NCI-H460 (cell line): ENCODE results near the gene BRD7. TPM values are rescaled to one million over a fixed set of nuclear protein-coding genes. Genes with fewer than 3 reads are reported as not detected.

ENCODE experiments used
- DNase-seq: peaks from one replicate; pipeline ENCODE4 v3.0.0-alpha.2; 2016; ENCODE audit warnings: low read depth; ENCODE audit errors: extremely low read depth
- total RNA-seq: library from RNA; depleted of rRNA; stranded (reverse); fragments of >200 nt; shearing (Covaris generic); gene quantifications from 2 replicates; pipeline ENCODE4 v1.2.3, GENCODE V29; 2014

Gene BRD7
- total RNA-seq, 1 experiment from 2014 or later, result 78.0 TPM

GRCh38 chr16:50305441-50306061 lies 63.2 kb downstream of the BRD7 start:
- no peak for DNase-seq

GRCh38 chr16:50304467-50305440 lies 64.0 kb downstream of the BRD7 start:
- DNase-seq, result no peak

- peak; percentile 9 for DNase-seq
Observed at GRCh38 chr16:50303605-50304466, 65.0 kb downstream of the BRD7 start.

GRCh38 chr16:50303041-50303604 lies 65.7 kb downstream of the BRD7 start:
- DNase-seq, result no peak

DNA sequence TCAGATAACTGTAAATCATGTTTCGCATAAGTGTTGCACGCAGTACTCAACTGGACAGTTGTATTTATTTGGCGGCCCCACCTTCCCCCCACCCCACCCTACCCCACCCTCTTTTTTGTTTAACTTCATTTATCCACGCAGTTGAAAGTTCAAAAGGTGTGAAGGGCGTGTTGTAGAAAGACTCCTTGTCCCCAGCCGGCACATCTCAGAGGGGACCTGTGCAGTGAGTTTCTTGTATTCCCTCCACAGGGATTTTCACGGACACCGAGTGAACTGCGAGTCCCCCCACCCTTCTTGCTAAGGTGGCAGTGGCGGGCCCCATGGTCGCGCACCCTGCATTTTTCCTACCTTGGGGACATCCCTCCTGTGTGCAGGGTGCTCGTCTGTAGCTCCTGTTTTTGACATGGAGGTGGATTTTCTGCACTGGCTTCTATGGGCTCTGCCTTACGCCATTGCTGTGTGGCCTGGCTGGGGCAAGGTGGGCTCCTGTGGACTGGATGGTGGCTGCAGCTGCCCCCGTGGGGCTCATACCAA lies 66.2 kb downstream of the BRD7 start:
- DNase-seq, result no peak

DNA sequence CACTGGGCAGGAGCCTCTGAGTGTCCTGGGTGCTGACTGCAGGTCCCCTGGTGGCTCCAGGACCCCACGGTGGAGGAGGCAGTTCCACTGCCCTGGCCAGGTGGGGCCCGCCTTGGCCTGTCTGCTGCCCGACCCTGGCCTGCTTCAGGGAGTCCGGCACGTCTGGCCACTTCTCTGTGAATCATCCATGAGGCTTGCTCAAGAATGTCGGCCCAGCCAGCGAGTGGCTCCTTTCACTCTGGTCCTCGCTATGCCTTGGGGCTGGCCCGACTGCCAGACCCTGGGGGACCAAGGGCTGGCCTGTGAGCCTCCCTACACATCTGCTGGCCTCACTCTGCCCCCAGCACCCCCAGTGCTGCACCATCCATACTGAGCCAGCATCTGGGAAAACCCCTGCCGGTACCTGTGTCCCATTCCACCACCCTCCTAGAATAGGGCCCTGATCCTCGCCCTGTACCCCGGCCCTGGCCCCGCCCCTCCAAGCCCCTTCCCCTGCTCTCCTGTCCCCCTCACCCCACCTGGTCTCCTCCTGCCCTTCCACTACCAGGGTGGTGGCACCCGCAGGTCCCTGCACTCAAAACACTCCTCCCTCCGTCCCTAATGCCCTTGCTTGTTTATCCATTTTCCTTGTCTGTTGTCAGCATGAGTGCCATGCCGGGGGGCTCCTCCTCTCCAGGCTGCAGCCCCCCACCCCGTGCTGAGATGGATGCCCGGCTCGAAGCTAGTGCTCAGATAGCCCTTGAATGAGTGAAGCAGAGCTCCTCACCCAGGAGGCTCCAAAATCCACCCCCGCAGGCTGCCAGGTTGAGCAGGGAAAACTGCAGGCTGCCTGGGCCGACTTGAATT lies 66.9 kb downstream of the BRD7 start:
- DNase-seq, result no peak

GRCh38 chr16:50300942-50301625 lies 67.7 kb downstream of the BRD7 start:
- DNase-seq, result no peak

GRCh38 chr16:50299508-50300105 lies 69.2 kb downstream of the BRD7 start:
- DNase-seq, result no peak

GRCh38 chr16:50298591-50299507 lies 69.9 kb downstream of the BRD7 start:
- no peak for DNase-seq

DNA sequence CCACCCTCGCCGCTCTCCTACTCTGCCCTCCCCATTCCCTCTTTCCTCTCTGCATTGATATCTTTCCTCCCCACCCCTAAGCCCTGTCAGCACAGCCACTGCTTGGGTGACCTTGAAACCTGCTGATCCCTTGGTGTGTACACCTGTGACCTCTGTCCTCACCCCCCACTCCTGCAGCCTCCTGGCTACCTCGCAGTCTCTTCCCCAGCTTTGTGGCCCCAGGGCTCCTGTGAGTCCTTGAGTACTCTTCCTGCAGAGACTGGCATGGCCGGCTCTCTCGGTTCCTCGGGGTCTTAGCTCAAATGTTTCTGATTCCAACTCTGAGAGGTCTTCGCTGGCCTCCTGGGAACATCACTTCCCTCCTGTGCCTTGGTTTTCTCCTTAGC lies 70.7 kb downstream of the BRD7 start:
- no peak for DNase-seq

DNA sequence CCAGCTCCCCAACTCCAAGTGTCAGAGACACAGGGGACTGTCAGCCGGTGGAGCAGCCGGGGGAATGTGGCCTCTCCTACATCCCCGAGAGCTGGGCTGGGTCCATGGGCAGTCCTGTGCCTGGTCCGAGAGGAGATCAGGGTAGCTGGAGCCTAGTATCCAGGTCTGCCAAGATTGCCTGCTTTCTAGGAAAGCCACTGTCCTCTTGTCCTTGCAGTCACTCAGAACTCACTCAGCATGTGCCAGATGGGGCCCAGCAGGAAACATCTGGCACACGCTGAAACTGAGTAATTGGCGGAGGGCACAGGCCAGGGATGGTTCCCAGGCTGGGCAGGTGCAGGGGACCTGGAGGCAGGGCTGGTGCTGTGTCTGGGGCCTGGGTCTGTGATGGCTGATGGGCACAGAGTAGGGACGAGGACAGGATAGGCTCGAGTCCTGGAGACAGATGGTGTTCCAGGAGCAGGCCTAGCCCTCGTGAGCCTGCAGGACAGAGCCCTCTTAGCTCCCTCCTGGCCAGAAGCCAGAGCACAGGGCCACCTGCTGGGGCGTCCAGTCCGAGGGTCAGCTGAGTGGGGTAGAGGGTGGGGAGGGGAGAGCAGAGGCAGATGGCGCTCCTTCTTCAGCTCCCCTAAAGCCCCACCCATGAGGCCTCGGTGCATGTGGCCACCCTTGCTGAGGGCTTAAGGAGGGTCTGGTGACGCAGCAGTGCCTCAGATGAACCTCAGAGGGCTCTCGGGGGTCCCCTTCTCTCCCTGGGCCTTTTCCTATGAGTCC lies 71.3 kb downstream of the BRD7 start:
- no peak for DNase-seq

- no peak for DNase-seq
Observed at GRCh38 chr16:50296807-50297206, 72.0 kb downstream of the BRD7 start.

DNA sequence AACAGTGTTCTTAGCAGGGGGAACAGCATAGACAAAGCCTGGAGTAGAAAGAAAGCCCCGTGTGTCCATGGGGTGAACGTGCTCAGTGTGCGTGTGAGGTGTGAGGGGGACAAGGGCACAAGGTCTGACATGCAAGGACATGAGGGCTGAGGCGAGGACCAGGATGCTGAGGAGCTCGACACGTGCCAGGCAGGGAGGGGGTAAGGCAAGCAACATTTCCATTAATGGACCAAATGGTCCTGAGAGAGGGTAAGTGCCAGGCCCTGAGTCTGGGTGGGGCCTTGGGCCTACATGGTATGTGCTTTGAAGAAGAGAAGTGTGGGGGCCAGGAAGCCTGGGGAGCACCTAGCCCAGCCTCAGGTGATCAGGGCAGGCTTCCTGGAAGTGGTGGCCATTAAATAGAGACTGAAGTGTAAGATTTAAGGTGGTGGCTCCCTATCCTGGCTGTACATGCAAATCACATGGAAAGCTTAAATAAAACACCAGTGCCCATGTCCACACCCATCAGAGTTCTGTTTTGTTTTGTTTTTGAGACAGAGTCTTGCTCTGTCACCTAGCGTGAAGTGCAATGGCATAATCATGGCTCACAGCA lies 73.2 kb downstream of the BRD7 start:
- no peak for DNase-seq

DNA sequence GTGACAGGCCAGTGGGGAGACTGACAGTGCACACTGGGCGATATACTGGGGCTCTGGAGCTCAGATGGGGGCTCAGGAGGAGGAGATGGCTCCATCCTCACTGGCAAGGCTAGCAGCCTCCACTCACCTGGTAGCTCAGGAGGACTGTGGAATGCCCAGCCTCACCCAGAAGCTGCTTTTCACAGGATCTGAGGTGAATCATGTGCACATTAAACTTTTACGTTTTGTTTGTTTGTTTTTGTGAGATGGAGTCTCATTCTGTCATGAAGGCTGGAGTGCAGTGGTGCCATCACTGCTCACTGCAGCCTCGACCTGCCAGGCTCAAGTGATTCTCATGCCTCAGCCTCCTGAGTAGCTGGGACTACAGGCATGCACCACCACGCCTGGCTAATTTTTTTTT lies 73.8 kb downstream of the BRD7 start:
- no peak for DNase-seq

DNA sequence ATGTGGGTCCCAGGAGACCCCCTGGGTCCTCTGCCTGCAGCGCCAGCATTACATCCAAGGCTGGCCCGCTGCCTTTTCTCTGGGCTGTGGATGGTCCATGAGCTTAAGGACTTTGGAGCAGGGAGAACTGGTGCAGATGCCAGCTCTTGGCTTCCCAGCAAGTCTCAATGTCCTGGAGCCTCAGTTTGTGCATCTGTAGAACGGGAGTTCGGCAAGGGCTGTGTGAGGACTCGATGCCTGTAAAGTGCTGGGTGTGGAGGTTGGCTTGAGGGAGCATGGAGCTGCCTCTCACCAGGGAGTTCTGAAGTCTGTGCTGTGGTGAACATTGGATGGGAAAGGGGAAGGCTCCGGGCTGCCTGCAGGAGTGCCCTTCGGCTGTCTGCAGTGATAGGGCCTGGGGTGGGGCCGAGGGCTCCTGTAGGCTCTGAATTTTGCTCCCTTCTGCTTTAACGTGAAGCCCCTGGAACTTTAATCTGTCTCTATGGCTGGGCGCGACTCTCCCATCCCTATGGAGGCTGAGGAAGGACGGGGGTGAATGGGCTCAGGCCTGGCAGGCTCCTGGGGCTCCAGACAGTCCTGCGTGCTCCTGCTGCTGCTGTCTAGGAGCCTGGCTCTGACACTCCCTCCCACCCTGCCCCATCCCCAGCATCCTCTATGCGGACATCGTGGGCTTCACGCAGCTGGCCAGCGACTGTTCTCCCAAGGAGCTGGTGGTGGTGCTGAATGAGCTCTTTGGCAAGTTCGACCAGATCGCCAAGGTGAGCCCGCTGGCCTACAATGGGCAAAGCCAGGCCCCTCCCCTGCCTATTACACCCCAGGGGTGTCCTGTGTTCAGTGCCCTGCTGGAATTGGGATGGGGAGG lies 74.6 kb downstream of the BRD7 start:
- DNase-seq, result no peak
